GM18502 (cell line): Measurements from ENCODE around the gene PEPD.

Experiments used
- ATAC-seq: cut with Tn5 transposase; IDR thresholded peaks from one replicate; pipeline ENCODE4 v1.9.1; 2021; ENCODE audit warnings: mild to moderate bottlenecking; ENCODE audit not compliant: unreplicated experiment, poor library complexity

Gene PEPD

DNA sequence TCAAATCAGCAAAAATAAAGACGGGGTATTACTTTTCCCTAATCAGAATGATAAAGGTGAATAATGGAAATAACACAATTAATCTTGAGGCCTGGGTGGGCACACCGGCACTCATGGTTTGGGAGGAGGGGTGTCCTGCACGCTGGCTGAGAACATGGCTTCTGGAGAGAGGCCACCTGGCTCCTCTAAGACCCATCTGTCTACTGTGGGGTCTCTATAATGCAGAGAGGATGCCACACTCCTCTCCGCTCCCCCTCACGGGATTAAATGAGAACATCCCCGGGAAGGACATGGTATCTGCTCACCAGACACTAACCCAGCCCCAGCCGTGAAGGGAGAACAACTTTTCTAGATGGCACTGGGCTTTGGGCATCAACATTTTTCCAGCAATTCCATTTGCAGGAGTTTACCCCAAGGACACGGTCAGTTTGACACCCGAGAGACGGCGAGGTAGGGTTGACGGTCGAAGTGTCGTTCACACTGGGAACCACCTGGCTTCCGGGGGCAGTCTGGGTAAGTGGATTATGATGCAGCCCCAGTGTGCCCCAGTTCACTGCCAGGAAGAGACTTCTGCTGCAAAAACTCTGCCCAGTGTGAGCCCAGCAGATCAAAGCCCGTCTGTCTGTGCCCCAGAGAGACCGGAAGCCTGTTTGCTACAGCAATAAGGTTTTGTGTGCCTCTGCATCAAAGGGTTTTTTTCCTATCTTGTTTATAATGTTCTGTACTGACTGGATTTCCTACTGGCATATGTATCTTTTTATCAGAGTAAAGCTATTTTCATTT is 91.5 kb downstream of the PEPD start:
- ATAC-seq = no peak

DNA sequence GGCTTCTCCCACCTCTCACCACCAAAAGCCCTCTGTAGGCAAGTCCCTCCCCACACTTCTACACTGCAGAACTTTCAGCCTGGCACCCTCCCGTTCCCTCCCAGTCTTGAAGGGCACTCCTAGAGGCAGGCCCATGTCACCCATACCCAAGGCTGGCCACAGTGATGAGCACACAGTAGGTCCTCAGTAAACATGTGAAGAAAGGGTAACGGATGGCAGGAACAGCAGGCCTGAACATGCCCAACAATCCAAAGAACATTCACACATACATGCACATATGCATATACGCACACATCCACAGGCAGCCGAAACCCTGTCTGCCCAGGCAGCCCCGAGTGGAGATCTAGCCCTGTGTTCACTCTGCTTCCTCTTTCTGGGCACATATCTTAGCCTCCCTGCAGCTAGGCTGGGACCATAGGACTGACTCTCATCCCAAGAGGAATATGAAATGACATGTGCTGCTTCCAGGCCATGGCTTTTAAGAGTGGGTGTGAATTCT is 92.9 kb downstream of the PEPD start:
- ATAC-seq = no peak

DNA sequence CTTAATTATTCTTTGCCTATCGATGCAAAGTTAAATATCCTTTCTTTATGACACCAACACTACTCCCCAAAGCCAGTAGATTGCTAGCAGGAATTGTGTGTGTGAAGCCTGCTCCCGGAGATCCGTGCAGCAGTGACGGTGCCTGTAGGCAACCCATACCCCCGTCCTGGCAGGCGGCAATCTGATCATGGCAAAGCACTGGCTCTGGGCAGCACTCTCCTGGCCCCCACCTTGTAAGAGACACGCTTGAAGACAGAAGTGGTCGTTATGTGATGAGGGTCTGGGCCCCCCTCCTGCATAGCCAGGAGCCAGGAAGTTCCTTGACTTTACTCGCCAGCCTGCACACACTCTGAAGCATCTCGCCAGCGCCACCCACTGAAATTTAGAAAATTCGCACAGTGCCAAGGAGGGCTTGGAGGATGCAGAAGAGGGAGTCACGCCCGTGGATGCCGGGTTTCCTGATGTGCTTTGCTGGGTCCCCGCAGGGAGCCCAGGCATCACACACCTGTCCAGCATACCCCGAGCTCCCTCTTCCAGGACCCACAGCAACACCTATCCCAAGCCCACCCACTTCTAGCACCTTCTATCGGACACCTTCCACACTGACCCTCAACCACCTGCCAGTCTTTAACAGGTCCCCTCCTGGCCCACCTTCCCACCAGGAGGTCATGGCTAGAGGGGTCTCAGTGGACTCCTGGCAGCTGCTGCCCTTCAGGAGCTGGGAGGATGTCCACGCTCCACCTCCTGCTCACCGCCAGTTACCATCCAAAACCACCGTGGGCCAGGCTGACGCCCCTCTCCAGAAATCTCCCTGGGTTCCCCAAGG is 93.6 kb downstream of the PEPD start:
- ATAC-seq = no peak

DNA sequence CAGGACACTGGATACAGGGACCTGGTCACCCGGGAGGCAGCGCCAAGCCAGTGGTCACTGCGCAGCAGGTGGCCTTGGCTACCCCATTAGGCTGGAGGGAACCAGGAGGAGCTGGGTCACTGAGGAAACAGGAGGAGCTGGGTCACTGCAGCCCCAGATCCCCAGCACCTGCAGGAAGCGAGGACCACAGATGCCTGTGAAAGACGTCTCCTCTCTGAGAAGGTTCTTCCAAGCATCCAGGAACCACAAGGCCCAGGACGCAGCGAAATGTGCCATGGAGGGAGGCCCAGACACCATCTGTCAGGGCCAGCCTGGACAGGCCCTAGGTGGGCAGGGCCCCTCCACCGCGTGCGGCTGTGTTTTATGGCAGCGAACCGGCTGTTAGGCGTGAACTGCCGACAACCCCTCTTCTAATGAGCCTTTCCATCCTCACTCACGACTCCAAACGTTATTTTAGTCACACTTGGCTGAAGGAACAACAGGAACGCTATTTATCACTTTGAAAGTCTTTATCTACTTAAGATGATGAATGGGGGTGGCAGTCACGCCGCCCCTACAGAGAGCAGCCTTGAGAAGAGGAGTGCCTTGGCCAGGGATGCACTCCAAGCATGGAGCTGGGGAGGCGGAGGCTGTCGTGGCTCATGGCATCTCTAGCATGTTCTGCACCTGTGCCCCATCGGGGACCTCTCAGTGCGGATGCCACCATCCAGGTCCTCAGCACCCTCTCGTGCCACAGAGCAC is 94.8 kb downstream of the PEPD start:
- ATAC-seq = no peak

DNA sequence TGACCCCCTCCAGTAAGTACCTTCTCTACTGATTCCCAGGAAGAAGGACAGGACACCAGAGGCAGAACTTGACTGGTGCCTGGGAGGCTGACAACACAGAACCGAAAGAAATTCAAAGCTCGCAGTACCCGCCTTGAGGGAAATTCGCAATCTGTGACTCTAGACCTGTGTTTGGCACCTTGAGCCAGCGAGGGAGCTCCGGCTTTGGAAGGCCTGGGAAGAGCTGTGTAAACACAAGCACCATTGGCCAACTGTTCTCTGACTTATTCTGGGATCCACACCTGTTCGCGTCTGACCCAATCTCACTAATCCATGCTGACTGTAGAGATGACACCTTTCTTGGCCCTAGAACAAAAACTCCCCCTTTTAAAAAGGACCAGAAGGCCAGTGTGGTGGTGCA is 97.4 kb downstream of the PEPD start:
- ATAC-seq = no peak

DNA sequence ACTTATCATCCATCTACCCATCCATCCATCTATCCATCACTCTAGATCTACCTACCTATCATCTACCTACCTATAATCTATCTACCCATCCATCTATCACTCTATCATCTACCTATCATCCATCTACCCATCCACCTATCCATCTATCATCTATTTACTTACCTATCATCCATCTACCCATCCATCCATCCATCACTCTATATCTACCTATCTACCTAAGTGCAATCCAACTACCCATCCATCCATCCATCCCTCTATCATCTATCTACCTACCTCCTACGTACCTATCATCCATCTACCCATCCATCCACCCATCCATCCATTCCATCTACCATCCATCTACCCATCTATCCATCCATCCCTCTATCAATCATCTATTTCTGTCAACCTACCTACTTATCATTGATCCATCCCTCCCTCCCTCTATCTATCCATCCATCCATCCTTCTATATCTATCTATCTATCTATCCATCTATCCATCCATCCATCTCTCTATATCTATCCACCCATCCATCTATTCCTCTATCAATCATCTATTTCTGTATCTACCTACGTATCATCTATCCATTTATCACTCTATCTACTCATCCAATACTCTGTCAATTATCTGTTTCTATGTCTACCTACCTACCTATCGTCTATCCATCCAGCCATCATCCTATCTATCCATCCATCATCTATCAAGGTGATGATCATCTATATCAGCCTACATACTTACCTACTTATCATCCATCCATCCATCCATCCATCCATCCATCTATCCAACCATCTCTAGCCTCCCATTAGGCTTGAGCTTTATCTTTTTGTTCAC is 99.0 kb downstream of the PEPD start:
- no peak for ATAC-seq

DNA sequence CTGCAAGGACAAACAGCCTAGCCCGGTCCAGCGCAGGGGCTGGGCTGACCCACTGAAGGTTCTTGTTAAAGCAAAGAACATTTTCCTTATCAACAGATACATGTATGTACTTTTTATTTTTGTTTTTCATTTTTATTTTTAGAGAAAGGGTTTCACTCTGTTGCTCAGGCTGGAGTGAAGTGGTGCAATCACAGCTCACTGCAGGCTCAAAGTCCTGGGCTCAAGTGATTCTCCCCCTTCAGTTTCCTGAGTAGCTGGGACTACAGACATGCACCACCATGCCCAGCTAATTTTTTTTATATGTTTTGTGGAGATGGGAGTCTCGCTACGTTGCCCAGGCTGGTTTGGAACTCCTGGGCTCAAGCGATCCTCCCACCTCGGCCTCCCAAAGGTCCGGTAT is 100.2 kb downstream of the PEPD start:
- no peak for ATAC-seq

DNA sequence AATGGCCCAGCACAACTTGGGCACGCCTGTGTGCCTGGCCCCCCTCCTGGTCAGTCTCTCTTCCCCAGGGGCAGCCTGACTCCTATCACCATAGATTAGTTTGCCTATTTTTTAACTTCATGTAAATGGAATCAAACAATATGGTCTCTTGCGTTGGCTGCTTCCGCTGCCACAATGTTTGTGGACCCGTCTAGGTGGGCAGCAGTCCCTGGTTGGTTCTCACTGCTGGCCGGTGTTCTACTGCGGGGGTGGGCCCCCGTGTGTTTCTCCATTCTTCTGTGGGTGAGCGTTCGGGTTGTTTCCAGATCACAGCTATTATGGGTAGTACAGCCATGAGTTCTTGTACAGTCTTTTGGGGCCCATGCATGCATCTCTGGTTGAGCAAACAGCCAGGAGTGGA is 100.8 kb downstream of the PEPD start:
- ATAC-seq = no peak

DNA sequence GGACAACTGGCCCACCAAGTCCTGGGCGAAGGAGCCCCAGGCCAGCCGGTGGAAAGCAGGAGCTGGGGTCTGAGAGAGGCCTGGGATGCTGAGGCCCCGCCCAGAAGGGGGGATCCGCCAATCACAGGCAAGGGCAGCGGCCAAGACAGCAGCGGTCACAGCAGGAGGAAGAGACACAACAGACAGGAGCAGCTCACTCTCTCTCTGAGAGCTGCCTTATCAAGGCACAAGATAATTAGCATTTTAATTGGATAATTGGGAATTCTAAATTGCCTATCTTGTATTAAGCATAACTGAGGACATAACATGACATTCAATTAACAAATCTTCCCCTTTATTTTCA is 101.8 kb downstream of the PEPD start:
- ATAC-seq = no peak

DNA sequence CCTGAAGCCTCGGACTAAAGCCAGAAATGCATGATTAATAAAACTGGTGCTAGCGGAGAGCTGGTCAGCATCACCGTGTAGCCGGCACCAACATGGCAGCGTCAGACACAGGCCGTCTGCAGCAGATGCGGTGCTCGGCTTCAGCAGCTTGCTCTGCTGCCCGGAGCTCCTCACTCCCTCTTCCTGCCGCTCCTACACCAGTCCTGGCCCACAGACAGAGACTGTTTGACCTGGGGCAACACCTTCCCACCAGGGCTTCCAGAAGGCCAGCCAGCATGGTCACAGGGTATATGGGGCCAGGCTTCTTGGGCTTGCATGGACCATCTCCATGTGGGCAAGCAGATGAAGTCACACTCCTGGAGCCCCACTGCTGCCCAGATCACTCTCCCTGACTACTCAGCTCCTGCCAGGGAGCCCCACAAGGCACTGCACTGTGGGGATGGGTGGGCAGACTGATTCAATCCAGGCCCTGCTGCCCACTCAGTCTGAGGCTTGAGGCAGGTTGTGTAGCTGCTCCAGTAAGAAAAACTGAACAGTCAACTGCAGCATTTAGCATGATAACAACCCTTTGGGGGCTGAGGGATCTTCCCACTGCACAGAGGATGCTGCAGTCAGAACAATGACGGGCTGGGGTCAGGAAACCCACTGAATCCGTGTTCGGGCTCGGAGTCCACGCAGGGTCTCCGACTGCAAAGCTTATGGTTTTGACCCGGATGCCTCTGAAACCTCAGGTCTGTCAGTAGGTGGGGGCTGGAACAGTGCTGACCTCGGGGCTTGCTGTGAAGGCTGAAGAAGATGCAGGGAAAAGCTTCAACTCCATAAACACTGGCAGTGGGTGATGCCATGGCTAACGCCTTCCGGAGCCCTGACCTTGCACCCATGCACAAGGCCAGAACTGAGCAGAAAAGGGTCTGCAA is 102.5 kb downstream of the PEPD start:
- ATAC-seq = no peak

DNA sequence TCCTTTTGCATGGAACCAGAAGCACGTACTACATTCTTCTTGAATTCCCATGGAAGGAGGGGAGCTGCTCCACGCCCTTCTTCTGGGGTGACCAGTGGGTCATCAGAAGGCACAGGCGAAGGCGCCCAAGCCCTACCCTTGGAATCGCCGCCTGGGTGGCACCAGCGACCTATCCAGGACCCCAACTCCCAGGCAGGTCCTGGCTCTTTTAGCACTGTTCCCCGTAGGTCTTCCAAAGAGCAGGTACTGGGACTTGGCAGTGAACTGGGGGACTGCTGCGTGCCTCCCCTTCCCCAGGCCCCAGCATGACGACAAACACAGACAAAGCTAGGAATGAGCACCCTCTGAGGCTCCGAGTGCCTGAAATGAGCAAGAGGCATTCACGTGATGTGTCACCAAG is 103.1 kb downstream of the PEPD start:
- no peak for ATAC-seq

DNA sequence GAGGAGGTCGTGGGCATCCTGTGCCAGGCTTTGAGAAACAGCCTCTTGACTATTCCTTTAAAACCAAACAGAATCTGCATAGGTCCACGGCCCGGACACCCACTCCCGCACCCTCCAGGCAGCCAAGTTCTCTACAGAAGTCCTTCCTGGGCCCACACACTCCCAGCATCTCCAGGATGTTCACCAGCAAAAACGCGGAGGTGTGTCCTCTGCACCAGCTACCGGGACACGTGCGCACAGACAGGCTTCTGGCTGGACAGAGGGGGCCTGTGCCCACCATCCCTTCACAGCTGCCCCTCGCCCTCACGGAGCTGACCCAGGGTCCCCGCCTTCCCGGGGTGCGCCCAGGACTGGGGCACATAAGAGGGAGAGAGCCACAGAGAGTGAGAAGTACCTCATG is 103.8 kb downstream of the PEPD start:
- ATAC-seq = no peak

DNA sequence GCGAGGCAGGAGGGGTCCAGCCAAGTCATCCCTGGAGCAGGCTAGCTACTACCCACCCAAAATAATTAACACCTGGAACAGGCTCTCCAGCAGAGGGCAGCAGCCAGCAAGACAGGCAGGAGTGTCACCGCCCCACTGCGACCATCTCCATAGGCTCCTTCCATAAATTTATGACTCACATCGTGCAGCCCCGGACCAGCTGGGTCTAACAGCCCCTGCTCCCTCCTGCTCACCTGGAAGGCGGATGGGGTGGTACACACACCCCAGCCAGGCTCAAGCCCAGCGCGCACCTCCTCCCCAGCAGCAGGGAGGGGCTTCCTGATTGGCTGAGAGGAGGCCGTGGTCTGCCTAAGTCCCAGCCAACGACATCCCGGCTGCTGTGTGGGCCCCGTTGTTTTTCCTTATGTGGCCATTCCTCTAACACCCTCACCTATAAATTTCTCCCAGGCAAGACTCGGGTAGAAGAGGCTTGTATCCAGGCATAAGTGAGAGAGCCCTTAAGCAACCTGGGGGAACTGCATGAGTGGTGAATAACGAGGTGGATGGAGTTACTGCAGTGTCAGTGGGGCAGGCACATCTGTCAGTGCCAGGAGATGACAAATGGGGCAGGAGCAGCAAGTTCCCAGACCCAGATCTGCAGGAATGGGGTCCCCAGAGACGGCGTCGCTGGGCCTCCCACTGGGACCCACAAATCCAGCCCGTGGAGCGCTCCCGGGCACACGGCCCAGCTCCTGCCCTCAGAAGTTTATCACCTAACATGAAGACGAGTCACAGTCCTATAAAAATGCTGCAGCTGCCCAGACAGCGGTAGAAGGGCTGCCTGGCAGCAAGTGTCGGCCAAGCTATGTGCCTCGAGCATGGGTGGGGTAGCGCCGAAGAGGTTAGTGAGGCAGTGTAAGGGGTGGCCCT is 105.0 kb downstream of the PEPD start:
- no peak for ATAC-seq

DNA sequence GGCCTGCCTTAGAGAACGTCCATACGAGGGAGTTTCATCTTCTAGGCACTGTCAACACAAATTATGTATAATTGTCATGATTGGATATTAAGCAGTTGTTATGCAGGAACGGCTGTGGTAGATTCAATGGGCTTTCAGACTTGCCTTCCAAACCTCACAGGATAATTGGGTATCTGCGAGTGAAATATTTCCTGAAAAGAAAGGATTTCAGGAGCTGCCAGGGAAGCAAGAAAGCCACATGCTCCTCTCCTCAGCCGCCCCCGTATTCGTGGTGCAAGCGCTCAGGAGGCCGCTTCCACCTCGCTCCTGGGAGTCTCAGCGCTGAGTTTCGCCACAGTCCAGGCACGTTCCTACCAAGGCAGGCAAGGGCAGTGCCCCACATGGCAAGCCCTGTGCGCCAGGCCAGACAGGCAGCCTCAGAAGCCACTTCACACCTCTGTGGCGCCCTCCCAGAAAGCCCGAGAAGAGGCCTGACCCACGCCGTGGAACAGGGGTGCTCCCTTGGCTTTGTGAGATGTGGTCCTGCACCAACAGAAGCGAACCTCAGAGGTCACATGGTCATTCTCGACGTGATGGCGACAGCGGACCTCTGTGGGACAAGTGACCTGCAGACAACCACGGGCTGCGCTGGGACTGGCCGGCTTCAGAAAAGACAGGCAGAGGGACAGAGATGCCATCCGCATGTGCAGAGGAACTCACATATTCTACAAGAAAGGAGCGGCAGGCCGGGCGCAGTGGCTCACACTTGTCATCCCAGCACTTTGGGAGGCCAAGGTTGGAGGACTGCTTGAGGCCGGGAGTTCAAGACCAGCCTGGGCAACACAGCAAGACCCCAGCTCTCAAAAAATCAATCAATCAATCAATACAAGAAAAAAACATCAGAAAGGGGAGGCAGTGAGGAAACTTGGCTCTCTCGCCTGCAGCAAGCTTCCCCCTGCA is 106.7 kb downstream of the PEPD start:
- no peak for ATAC-seq

DNA sequence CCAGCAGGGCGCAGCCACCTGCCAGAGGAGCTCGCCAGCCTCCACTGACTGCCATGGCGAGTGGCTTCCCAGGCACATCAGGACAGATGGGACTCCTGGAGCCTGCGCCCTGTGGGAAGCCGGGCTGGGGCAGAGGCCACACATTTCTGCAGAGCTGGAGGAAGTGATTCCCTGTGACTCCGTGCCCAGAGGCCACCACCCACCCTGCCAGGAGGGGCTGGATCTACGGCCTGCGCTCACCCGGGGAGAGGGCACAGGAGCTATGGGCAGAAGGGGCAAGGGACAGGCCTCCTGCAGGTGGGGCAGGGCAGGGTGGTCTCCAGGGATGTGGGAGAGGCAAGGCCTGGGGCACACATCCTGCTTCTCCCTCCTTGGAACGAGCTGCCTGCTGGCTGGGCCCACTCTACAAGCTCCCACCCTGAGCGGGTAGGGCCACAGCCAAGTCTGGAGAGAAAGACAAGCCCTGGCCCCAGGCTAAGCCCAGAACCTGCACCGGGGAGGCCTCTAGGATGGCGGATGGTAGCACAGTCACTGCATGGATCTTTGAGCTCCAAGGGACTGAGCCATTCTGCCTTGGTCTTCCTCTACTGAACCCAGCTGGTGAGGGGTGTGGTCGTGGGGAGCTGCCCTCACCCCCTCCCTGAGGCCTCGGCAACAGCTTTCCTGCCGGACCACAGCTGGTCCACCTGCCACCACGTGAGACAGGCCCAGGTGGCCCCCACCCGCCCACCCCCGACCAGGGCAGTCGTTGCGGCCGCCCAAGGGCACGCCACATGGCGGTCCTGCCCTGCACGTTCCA is 107.5 kb downstream of the PEPD start:
- ATAC-seq = no peak

DNA sequence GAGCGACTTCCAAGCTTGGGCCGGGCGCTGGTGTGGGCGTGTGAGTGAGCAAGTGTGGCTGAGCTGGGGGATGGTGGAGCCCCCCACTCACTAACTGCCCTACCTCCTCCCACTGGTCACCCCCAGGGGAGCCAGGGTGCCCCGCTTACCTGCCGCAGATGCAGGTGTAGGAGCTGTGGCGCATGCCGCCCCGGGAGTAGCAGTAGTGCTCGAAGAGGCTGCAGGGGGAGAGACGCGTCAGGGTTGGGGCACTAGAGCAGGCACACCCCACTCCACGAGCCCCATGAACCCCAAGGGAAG is 108.2 kb downstream of the PEPD start:
- no peak for ATAC-seq
